Measurements from ENCODE around the gene AP2A2.

The AP2A2 gene

GRCh38 chr11:991711-992307 lies 66.1 kb downstream of the AP2A2 start:
- H3K4me3 ChIP-seq (ENCODE audit: low read length) = no peak overlapping the region

GRCh38 chr11:992577-992976 lies 66.9 kb downstream of the AP2A2 start:
- no peak overlapping the region for H3K4me3 ChIP-seq (ENCODE audit: low read length)
- no peak for TF ChIP-seq ZNF274 (IDR thresholded peaks at IDR 0.05; ENCODE audit: low read depth, low read length)

More at GRCh38 chr11:991711-992307, 66.1 kb downstream of the AP2A2 start:
- TF ChIP-seq ZNF274 (IDR thresholded peaks at IDR 0.05; ENCODE audit: low read depth, low read length) = no peak

GRCh38 chr11:993632-994167 lies 68.0 kb downstream of the AP2A2 start:
- H3K4me3 ChIP-seq (ENCODE audit: low read length) = no peak overlapping the region
- TF ChIP-seq ZNF274 (IDR thresholded peaks at IDR 0.05; ENCODE audit: low read depth, low read length) = no peak

GRCh38 chr11:995044-995751 lies 69.5 kb downstream of the AP2A2 start:
- no peak overlapping the region for H3K4me3 ChIP-seq (ENCODE audit: low read length)
- TF ChIP-seq ZNF274 (IDR thresholded peaks at IDR 0.05; ENCODE audit: low read depth, low read length) = no peak

- no peak overlapping the region for H3K4me3 ChIP-seq (ENCODE audit: low read length)
- no peak for TF ChIP-seq ZNF274 (IDR thresholded peaks at IDR 0.05; ENCODE audit: low read depth, low read length)
Observed at GRCh38 chr11:995752-996420, 70.2 kb downstream of the AP2A2 start.

- no peak overlapping the region for H3K4me3 ChIP-seq (ENCODE audit: low read length)
- TF ChIP-seq ZNF274 (IDR thresholded peaks at IDR 0.05; ENCODE audit: low read depth, low read length) = no peak
Observed at GRCh38 chr11:996681-997080, 71.0 kb downstream of the AP2A2 start.

- no peak for TF ChIP-seq ZNF274 (IDR thresholded peaks at IDR 0.05; ENCODE audit: low read depth, low read length)
- no peak overlapping the region for H3K4me3 ChIP-seq (ENCODE audit: low read length)
Observed at GRCh38 chr11:997907-998306, 72.2 kb downstream of the AP2A2 start.

- no peak overlapping the region for H3K4me3 ChIP-seq (ENCODE audit: low read length)
- no peak for TF ChIP-seq ZNF274 (IDR thresholded peaks at IDR 0.05; ENCODE audit: low read depth, low read length)
Observed at GRCh38 chr11:999009-999408, 73.3 kb downstream of the AP2A2 start.

GRCh38 chr11:1000357-1001278 lies 74.9 kb downstream of the AP2A2 start:
- no peak for TF ChIP-seq ZNF274 (IDR thresholded peaks at IDR 0.05; ENCODE audit: low read depth, low read length)
- H3K4me3 ChIP-seq (ENCODE audit: low read length) = no peak overlapping the region

GRCh38 chr11:1001617-1002405 lies 76.1 kb downstream of the AP2A2 start:
- no peak for TF ChIP-seq ZNF274 (IDR thresholded peaks at IDR 0.05; ENCODE audit: low read depth, low read length)
- H3K4me3 ChIP-seq (ENCODE audit: low read length) = no peak overlapping the region

- TF ChIP-seq ZNF274 (IDR thresholded peaks at IDR 0.05; ENCODE audit: low read depth, low read length) = no peak
- H3K4me3 ChIP-seq (ENCODE audit: low read length) = no peak overlapping the region
Observed at GRCh38 chr11:1002406-1002984, 76.8 kb downstream of the AP2A2 start.

- H3K4me3 ChIP-seq (ENCODE audit: low read length) = no peak overlapping the region
- TF ChIP-seq ZNF274 (IDR thresholded peaks at IDR 0.05; ENCODE audit: low read depth, low read length) = no peak
Observed at GRCh38 chr11:1003159-1003558, 77.5 kb downstream of the AP2A2 start.

- TF ChIP-seq ZNF274 (IDR thresholded peaks at IDR 0.05; ENCODE audit: low read depth, low read length) = no peak
- no peak overlapping the region for H3K4me3 ChIP-seq (ENCODE audit: low read length)
Observed at GRCh38 chr11:1005928-1006327, 80.3 kb downstream of the AP2A2 start.

Measured in GM08714 (cell line).